Amygdala (tissue), 56 donors: Measurements from ENCODE around the gene HSPA1B.
"Not testable (repeated sequence)": the region's sequence is repeated elsewhere in the genome, so short reads cannot be mapped to it uniquely, and the experiment has no call there.

Source experiments
- DNase-seq, 56 donors: peaks; one replicate each; lab custom pipeline; 2025; lab: John Stamatoyannopoulos, UW

Gene HSPA1B

DNA sequence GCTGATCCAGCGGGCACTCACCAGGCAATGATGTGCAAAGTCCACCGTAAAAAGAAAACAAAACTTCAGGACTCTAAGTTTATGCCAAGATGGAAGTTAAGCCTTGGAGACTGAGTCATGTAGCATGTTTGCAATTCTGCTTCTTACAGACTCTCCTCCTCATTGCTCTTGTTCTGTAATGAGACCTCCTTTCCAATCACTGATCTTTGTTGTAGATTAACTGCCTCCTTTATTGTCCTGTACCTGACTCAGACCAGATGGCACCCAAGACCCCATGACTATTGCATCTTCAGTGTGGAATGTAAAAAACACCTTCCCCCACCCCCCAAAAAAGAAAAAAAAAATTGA lies 23.9 kb downstream of the HSPA1B start:
- no peak for DNase-seq

DNA sequence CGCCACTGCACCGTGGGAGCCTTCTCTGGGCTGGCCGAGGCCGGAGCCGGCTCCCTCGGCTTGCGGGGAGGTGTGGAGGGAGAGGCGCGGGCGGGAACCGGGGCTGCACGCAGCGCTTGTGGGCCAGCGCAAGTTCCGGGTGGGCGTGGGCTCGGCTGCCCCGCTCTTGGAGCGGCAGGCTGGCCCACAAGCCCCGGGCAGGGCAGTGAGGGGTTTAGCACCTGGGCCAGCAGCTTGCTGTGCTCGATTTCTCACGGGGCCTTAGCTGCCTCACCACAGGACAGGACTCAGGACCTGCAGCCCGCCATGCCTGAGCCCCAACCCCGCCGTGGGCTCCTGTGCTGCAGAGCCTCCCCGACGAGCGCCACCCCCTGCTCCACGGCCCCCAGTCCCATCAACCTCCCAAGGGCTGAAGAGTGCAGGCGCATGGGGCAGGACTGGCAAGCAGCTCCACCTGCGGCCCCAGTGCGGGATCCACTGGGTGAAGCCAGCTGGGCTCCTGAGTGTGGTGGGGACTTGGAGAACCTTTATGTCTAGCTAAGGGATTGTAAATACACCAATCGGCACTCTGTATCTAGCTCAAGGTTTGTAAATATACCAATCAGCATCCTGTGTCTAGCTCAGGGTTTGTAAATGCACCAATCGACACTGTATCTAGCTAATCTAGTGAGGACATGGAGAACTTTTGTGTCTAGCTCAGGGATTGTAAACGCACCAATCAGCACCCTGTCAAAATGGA lies 24.6 kb downstream of the HSPA1B start:
- DNase-seq: not testable (repeated sequence)

- not testable (repeated sequence) for DNase-seq
Measured at GRCh38 chr6:31857774-31858173, 30.2 kb downstream of the HSPA1B start.

GRCh38 chr6:31858707-31859106 lies 31.2 kb downstream of the HSPA1B start:
- no peak for DNase-seq

- DNase-seq: no peak
Measured at GRCh38 chr6:31859923-31860322, 32.4 kb downstream of the HSPA1B start.

- DNase-seq: no peak
Measured at GRCh38 chr6:31860349-31860748, 32.8 kb downstream of the HSPA1B start.

GRCh38 chr6:31861150-31861549 lies 33.6 kb downstream of the HSPA1B start:
- DNase-seq: no peak

DNA sequence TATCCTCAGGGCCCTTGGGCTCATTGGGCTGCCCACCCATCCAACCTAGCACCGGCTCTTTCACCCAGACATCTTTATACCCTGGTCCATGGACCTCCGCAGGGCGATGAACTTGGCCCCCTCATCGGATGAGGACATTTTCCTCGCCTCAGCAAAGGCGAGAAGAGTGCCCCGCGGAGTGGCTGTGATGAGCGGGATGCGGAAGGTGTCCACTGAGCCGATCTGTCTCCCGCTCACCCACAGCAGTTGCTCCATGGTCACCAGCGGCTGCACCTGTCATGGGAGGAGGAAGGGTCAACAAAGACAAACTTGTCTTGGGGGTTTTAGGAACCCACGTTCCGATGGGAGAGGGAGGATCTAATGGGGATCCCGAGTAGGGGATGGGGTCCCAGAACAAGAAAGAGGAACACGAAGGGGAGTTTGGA lies 34.4 kb downstream of the HSPA1B start:
- DNase-seq: peak in 1 of 56 donors; percentile 3

GRCh38 chr6:31862344-31863235 lies 35.1 kb downstream of the HSPA1B start, which contains the start of gene NEU1:
NEU1 (minus strand) TSS chr6:31862821; CDS start chr6:31862776, 45 bp downstream.
- peak; percentile 64 to 100 (median 100) for DNase-seq

- DNase-seq: not testable (repeated sequence)
Measured at GRCh38 chr6:31864123-31864562, 36.6 kb downstream of the HSPA1B start.

DNA sequence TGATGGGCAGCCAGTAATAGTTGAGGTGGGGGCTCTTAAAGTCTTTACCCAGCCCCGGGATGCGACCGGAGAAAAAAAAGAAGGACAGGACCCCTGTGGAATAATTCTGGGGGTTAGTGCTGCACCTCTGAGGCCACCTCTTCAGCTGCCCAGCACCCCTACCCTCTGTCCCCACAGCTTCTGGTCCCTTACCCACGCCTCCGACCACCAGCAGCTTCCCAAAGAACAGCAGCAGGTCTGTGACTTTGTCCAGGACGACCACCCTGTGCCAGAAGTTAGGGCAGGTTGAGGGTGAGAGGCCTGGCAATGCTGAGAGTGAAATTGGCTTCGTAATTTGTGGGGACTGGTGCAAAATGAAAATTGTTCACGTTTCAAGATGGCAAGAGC lies 37.3 kb downstream of the HSPA1B start:
- DNase-seq: no peak

- DNase-seq: no peak
Measured at GRCh38 chr6:31865205-31866118, 37.9 kb downstream of the HSPA1B start.

DNA sequence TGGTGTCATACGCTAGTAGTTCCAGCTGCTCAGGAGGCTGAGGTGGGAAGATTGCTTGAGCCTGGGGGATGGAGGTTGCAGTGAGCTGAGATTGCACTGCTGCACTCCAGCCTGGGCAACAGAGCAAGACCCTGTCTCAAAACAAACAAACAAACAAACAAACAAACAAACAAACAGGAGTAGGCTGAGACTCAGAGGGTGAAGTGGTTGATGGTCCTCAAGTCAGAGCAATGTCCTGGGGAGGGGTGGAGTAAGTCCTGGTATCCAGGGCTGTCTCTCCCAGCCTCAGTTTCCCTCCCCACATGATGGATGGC lies 41.1 kb downstream of the HSPA1B start:
- DNase-seq: not testable (repeated sequence)

GRCh38 chr6:31869343-31869742 lies 41.8 kb downstream of the HSPA1B start:
- DNase-seq: no peak

- DNase-seq: no peak
Measured at GRCh38 chr6:31870385-31870921, 42.9 kb downstream of the HSPA1B start.

GRCh38 chr6:31871046-31871659 lies 43.6 kb downstream of the HSPA1B start:
- no peak for DNase-seq

DNA sequence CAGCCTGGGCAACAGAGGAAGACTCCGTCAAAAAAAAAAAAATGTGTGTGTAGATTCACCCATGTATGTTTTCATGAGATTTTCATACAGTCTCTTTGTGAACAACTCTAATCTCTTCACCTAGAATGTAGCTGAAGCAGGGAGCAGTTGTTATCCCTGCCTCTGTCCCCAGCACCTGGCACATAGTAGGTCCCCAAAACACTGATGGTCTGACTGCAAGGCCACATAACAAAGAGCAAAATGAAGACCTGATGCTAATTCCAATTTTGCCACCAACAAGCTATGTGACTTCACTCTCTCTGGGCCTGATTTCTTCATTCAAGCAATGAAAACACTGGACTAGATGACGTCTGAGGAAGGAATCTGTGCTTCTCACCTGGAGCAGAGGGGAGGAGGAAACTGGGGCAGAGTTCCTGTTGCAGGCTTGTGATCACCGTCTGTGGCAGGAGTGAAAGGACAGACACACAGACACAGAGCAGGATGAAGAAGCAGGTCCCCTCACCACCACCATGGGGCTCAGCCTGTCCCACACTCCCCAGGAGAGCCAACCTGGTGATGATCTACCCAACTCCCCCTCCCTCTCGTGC lies 46.6 kb downstream of the HSPA1B start:
- DNase-seq: no peak

DNA sequence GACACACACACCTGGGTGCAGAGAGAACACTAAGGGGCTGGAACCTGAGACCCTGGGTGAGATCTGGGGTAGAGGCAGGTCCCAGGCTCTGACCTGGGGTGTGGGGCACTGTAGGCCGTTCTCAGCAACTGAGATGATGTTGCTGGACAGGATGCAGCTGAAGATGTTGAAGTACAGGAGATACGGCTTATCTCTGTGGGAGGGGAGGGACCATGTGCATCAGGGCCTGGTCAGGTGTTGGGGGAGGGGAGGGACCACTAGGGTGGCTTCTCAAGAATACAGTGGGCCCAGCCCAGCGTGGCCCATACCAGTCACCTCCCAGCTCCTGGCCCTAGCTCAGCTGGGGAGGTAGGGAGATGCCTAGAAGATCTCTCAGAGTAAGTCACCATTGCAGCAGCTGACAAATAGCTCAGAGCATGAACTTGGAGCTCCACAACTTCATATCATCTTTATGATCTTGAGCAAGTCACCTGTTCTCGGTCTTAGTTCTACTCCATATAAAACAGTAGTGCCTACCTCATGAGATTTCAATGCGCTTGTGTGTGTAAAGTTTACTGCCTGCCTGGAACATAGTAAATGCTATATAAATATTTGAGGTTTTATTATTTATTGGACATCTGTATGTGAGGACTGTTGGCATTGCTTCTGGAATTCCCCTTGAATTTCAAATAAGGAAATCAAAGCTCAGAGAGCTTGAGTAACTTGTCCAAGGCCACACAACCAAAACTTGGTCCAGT lies 47.5 kb downstream of the HSPA1B start:
- no peak for DNase-seq

DNA sequence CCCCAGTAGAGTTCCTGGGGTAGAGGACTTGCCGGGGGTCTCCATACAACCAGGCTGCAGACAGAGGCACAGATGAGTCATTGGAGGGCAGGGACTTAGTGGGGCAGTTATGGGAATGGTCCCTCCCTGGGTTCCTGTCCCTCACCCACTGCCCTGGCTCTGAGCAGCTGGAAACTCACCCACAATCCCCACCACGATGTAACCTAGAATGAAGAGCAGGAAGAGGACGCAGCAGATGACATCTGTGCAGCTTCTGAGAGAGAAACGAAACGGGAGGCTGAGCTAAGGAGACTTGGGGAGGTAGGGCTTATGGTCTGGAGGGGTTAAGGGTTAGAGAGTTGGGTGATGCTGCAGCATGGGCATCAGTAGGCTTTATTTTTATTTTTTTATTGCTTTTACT lies 48.3 kb downstream of the HSPA1B start:
- no peak for DNase-seq
